Measurements from ENCODE around the gene DCDC1.

DCDC1 gene

GRCh38 chr11:31102875-31103274 is 266.7 kb downstream of the DCDC1 start:
- DNase-seq (ENCODE audit: low read depth): no peak

- no peak for DNase-seq (ENCODE audit: low read depth)
Measured at GRCh38 chr11:31102316-31102715, 267.2 kb downstream of the DCDC1 start.

GRCh38 chr11:31096191-31096805 is 273.2 kb downstream of the DCDC1 start:
- DNase-seq (ENCODE audit: low read depth): no peak

GRCh38 chr11:31092638-31093037 is 276.9 kb downstream of the DCDC1 start:
- no peak for DNase-seq (ENCODE audit: low read depth)

- DNase-seq (ENCODE audit: low read depth): no peak
Measured at GRCh38 chr11:31089117-31089516, 280.4 kb downstream of the DCDC1 start.

GRCh38 chr11:31069447-31070205 is 299.9 kb downstream of the DCDC1 start:
- DNase-seq (ENCODE audit: low read depth): no peak

- DNase-seq (ENCODE audit: low read depth): no peak
Measured at GRCh38 chr11:31060880-31061279, 308.7 kb downstream of the DCDC1 start.

GRCh38 chr11:31059529-31059928 is 310.0 kb downstream of the DCDC1 start:
- DNase-seq (ENCODE audit: low read depth): no peak

- DNase-seq (ENCODE audit: low read depth): no peak
Measured at GRCh38 chr11:31050061-31050765, 319.3 kb downstream of the DCDC1 start.

GRCh38 chr11:31045335-31045734 is 324.2 kb downstream of the DCDC1 start:
- DNase-seq (ENCODE audit: low read depth): no peak

GRCh38 chr11:31030138-31030792 is 339.3 kb downstream of the DCDC1 start:
- DNase-seq (ENCODE audit: low read depth): no peak

- DNase-seq (ENCODE audit: low read depth): no peak
Measured at GRCh38 chr11:31026315-31026714, 343.2 kb downstream of the DCDC1 start.

GRCh38 chr11:31022080-31022479 is 347.5 kb downstream of the DCDC1 start:
- DNase-seq (ENCODE audit: low read depth): no peak

GRCh38 chr11:31019786-31020185 is 349.8 kb downstream of the DCDC1 start:
- DNase-seq (ENCODE audit: low read depth): no peak

GRCh38 chr11:31005202-31005601 is 364.3 kb downstream of the DCDC1 start:
- no peak for DNase-seq (ENCODE audit: low read depth)

- no peak for DNase-seq (ENCODE audit: low read depth)
Measured at GRCh38 chr11:31001427-31001826, 368.1 kb downstream of the DCDC1 start.

- DNase-seq (ENCODE audit: low read depth): no peak
Measured at GRCh38 chr11:31000381-31000780, 369.2 kb downstream of the DCDC1 start.

- no peak for DNase-seq (ENCODE audit: low read depth)
Measured at GRCh38 chr11:30992513-30992849, 377.1 kb downstream of the DCDC1 start.

GRCh38 chr11:30991802-30992512 is 377.6 kb downstream of the DCDC1 start:
- no peak for DNase-seq (ENCODE audit: low read depth)

GRCh38 chr11:30991376-30991775 is 378.2 kb downstream of the DCDC1 start:
- no peak for DNase-seq (ENCODE audit: low read depth)

- no peak for DNase-seq (ENCODE audit: low read depth)
Measured at GRCh38 chr11:30990625-30991296, 378.8 kb downstream of the DCDC1 start.

- no peak for DNase-seq (ENCODE audit: low read depth)
Measured at GRCh38 chr11:30987819-30988218, 381.7 kb downstream of the DCDC1 start.

Measured in activated T-cell treated with anti-CD3 and anti-CD28 coated beads for 1 hour (primary cell).